GM21423 (cell line): ENCODE results near the gene CYP24A1.

Experiments used
- ATAC-seq: cut with Tn5 transposase; IDR thresholded peaks from one replicate; pipeline ENCODE4 v1.9.1; 2021; ENCODE audit warnings: mild to moderate bottlenecking, moderate library complexity; ENCODE audit not compliant: unreplicated experiment

The CYP24A1 gene

GRCh38 chr20:54115172-54115854 lies 58.5 kb downstream of the CYP24A1 start:
- no peak for ATAC-seq

GRCh38 chr20:54114109-54114508 lies 59.7 kb downstream of the CYP24A1 start:
- no peak for ATAC-seq

GRCh38 chr20:54113566-54113965 lies 60.2 kb downstream of the CYP24A1 start:
- no peak for ATAC-seq

GRCh38 chr20:54112221-54112884 lies 61.4 kb downstream of the CYP24A1 start:
- ATAC-seq: no peak

DNA sequence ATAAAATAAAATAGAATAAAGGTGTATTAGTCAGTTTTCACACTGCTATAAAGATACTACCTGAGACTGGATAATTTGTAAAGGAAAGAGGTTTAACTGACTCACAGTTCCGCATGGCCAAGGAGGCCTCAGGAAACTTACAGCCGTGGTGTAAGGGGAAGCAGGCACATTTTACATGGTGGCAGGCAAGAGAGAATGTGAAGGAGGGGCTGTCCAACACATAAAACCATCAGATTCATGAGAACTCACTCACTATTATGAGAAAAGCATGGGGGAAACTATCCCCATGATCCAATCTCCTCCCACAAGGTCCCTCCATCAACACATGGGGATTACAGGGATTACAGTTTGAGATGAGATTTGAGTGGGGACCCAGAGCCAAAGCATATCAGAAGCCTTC lies 62.3 kb downstream of the CYP24A1 start:
- ATAC-seq: no peak

DNA sequence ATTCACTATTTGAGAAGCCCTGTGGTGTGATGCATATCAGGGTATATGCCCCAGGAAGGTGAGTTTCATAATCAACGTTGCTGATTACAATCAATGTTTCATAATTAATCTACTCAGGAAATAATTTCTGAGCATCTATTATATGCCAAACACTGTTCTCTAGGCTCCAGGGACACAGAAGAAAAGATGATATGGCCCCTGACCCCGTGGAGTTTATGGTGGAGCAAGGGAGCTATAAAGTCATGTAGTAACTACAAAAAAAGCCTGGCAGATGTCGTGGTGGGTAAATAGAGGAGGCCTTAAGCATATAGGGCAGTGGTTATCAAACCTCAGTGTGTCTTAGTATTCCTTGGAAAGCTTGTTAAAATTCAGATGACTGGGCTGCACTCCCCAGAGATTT lies 63.3 kb downstream of the CYP24A1 start:
- ATAC-seq: no peak

DNA sequence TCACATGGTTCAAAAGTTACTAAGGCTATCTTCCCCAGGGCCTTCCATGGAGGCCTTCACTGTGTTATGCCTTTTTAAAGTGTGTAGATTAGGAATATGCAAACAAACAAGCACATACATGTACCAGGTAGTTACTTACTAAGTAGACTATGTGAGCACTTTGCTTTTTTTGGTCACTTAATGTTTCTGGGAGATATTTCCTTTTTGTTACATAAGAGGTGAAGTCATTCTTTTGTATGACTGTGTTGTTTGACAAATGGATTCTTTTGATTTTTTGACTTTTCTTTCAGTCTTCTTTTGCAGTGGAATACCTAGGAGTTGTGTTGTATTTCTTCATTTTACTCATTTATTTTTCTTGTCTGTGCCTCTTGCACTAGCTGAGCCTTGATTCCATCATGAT lies 63.7 kb downstream of the CYP24A1 start:
- ATAC-seq: no peak

- ATAC-seq: no peak
These were observed 65.0 kb downstream of the CYP24A1 start for GRCh38 chr20:54108817-54109216.

GRCh38 chr20:54108326-54108642 lies 65.5 kb downstream of the CYP24A1 start:
- ATAC-seq: no peak

DNA sequence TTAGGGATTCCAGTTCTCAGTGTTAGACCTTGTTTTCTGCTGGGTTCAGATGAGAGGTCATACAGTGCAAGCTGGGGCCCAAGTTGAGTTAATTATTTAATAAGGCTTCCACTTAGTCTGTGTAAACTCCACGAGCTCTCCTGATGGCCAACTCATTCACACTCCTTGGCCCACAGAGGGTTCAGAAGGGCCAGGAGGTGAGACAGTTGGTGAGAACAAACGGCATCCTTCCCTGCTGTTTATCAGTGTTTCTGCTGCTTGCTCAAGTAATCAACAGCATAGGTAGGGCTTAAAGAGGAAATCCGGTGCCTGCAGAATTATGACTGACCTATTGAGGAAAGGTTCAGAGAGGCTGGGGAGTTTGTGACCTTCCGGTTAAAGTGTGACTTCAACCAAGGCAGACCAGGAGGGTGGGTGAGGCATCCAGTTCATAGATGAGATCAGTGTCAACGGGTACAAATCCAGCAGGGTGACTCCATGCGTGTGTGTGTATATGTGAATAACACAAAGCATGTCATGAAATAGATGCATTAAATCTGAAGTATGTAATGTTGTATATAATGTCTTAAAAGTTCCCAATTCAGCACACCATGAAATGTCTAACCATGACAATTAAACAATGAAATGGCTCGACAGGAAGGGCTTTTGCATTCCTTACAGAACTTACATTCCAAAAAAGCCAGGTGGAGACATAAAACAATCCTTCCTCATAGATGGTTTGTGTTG lies 66.0 kb downstream of the CYP24A1 start:
- ATAC-seq: no peak

- no peak for ATAC-seq
These were observed 66.6 kb downstream of the CYP24A1 start for GRCh38 chr20:54107181-54107580.

GRCh38 chr20:54106162-54106561 lies 67.6 kb downstream of the CYP24A1 start:
- no peak for ATAC-seq

DNA sequence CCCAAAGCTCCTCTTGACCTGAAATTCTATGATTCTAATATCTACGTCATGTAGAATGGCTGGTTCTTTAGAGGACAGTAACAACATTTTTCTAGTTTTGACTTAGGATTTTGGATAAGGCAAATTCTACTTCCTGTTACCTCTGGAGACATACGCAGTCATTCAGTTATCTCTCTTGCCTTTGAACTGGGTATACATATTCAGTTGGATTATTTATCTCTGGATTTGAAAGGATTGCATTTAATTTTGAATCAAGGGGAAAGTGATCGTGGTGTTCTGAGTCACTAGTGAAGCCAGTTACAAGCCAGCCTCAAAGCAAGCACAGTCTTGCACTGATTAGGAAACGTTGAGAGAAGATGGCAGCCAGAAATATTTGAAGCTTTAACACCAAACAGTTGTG lies 68.1 kb downstream of the CYP24A1 start:
- ATAC-seq: no peak

DNA sequence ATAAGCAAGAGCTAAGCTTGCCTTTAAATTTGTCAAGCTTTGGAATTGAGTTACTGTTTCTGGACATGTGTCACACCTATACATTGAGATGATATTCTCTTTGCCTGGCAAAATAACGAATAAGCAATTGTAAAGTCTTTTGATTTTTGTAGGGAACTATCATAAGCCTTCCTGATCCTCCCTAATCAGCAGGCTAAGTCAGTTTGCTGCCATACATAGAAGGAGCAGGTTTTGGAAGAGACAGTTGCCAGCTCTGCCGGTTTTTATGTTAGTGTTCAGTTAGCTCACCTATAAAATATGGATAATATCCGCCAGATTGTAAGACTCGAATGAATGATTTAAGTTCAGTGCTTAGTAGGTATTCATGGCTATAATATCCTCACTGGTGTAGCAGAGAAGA lies 69.0 kb downstream of the CYP24A1 start:
- no peak for ATAC-seq

- no peak for ATAC-seq
These were observed 69.8 kb downstream of the CYP24A1 start for GRCh38 chr20:54103762-54104600.
